HUES64 (cell line): Measurements from ENCODE around the gene PTBP3.
"Not testable (repeated sequence)": the region's sequence is repeated elsewhere in the genome, so short reads cannot be mapped to it uniquely, and the experiment has no call there.

Source experiments
- H3K27ac ChIP-seq: 2 replicates; pipeline ENCODE4 v1.7.0; 2013; ENCODE audit warnings: low read depth, low read length, inconsistent platforms
- H3K27me3 ChIP-seq: 2 replicates; pipeline ENCODE4 v1.6.1; 2013; ENCODE audit warnings: mild to moderate bottlenecking, low read length; ENCODE audit not compliant: insufficient read depth
- H3K36me3 ChIP-seq: 2 replicates; pipeline ENCODE4 v1.6.1; 2013; ENCODE audit warnings: mild to moderate bottlenecking, low read length; ENCODE audit not compliant: insufficient read depth
- H3K4me1 ChIP-seq: 2 replicates; pipeline ENCODE4 v1.6.1; 2013; ENCODE audit warnings: mild to moderate bottlenecking, low read length, moderate library complexity; ENCODE audit not compliant: insufficient read depth
- H3K4me3 ChIP-seq: 2 replicates; pipeline ENCODE4 v1.5.1; 2013; ENCODE audit warnings: mild to moderate bottlenecking, low read length, moderate library complexity
- H3K9ac ChIP-seq: 2 replicates; pipeline ENCODE4 v1.6.1; 2013; ENCODE audit warnings: mild to moderate bottlenecking, low read depth, low read length
- H3K9me3 ChIP-seq: 2 replicates; pipeline ENCODE4 v1.6.1; 2013; ENCODE audit warnings: low read depth, low read length; ENCODE audit not compliant: insufficient read depth
- WGBS: fragments of 150-250, 120-280 bp; methylation state at CpG from one replicate; pipeline ENCODE4 v1.1.7; 2013; ENCODE audit warnings: missing lambda C conversion rate; 5-methylcytosine and 5-hydroxymethylcytosine counted together

The PTBP3 gene

DNA sequence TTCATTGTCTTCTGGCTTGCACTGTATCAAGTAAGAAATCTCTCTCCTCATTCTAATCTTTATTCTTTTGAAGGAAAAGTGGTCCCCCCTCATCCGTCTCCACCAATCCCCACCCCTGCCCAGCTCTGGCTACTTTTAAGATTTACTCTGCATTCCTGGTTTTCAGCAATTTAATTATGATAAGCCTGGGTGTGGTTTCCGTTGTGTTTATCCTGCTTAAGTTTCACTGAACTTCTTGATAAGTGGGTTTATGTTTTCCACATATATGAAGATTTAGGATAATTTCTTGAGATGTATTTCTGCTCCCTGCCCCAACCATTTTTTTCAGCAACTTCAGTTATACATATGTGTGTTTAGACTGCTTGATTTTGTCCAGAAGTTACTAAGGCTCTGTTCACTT is 46.5 kb downstream of the PTBP3 start:
- peaks cover 43% of the 10 kb centered on the region for H3K36me3 ChIP-seq

DNA sequence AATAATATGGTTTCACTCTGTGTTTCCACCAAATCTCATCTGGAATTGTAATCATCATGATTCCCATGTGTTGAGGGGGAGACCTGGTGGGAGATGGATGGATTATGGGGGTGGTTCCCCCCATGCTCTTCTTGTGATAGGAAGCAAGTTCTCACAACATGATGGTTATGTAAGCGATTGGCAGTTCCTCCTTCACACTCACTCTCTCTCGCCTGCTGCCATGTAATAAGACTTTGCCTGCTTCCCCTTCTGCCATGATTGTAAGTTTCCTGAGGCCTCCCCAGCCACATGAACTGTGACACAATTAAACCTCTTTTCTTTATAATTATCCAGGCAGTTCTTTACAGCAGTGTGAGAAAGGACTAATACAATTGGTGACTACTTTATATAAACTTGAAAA is 48.4 kb downstream of the PTBP3 start:
- no peak overlapping the region for H3K27ac ChIP-seq
- H3K27me3 ChIP-seq: no peaks in the 10 kb centered on the region
- H3K9ac ChIP-seq: no peak overlapping the region
- H3K9me3 ChIP-seq: peaks cover 33% of the 10 kb centered on the region
- H3K4me1 ChIP-seq: 0 out of 2 replicates have a peak, but pooled peaks cover 8% of the 10 kb centered on the region
- peaks cover 38% of the 10 kb centered on the region for H3K36me3 ChIP-seq
- no peak overlapping the region for H3K4me3 ChIP-seq
- whole genome bisulfite sequencing: 99% methylated on average over 2 of the region's 2 CpGs

More for the DNA sequence above, 46.5 kb downstream of the PTBP3 start:
- no peak overlapping the region for H3K27ac ChIP-seq
- no peak overlapping the region for H3K9ac ChIP-seq
- H3K4me3 ChIP-seq: no peak overlapping the region
- WGBS: 89% methylated on average over 2 of the region's 2 CpGs
- H3K27me3 ChIP-seq: no peaks in the 10 kb centered on the region
- 0 out of 2 replicates have a peak, but pooled peaks cover 8% of the 10 kb centered on the region for H3K4me1 ChIP-seq
- peaks cover 33% of the 10 kb centered on the region for H3K9me3 ChIP-seq

DNA sequence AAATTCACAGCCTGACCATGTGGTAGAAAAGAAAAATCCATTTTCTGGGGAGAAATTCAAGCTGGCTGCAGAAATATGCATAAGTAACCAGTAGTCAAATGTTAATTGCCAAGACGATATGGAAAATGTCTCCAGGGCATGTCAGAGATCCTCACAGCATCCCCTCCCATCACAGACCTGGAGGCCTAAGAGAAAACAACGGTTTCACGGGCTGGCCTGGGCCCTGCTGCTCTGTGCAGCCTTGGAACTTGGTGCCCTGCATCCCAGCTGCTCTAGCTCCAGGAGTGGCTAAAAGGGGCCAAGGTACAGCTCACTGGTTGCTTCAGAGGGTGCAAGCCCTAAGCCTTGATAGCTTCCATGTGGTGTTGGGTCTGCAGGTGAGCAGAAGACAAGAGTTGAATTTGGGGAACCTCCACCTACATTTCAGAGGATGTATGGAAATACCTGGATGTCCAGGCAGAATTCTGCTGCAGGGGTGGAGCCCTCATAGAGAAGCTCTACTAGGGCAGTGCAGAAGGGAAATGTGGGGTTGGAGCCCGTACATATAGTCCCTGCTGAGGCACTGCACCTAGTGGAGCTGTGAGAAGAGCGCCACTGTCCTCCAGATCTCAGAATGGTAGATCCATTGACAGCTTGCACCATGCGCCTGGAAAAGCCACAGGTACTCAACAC is 49.7 kb downstream of the PTBP3 start:
- Histone ChIP-seq H3K9ac (no peak overlapping the region), H3K27ac (no peak overlapping the region), H3K4me3 (no peak overlapping the region), H3K36me3 (peaks cover 34% of the 10 kb centered on the region), H3K27me3 (no peaks in the 10 kb centered on the region), H3K9me3 (peaks cover 33% of the 10 kb centered on the region), H3K4me1 (peaks cover 13% of the 10 kb centered on the region)
- 97% methylated on average over 6 of the region's 6 CpGs for WGBS

DNA sequence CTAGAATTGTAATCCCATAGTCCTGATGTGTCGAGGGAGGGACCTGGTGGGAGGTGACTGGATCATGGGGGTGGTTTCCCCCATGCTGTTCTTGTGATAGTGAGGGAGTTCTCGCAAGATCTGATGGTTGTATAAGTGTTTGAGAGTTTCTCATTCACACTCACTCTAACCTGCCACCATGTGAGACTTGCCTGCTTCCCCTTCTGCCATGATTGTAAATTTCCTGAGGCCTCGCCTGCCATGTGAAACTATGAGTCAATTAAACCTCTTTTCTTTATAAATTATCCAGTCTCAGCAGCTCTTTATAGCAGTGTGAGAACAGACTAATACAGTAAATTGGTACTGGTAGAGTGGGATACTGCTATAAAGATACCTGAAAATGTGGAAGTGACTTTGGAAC is 50.6 kb downstream of the PTBP3 start:
- peaks cover 26% of the 10 kb centered on the region for H3K36me3 ChIP-seq
- WGBS: 85% methylated on average over 3 of the region's 3 CpGs
- not testable (repeated sequence) for H3K27ac ChIP-seq, H3K27me3 ChIP-seq, H3K4me3 ChIP-seq, H3K9ac ChIP-seq
- peaks cover 18% of the 10 kb centered on the region for H3K4me1 ChIP-seq
- H3K9me3 ChIP-seq: peaks cover 33% of the 10 kb centered on the region

DNA sequence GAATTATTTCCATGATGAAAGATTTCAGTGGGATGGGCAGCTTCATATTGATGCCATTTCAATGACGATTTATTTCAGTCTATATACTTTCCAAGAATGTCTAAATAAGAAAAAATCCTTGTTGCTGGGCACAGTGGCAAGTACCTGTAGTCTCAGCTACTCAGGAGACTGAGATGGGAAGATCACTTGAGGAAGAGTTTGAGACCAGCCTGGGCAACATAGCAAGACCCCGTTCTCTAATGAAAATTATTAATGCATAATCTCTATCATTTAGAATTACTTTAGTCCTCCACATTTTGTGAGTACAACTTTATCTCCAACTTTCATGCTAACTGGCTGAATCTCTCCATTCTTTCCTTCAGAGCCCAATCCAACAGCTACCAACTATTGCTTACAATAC is 52.5 kb downstream of the PTBP3 start:
- H3K27ac ChIP-seq: no peak overlapping the region
- H3K36me3 ChIP-seq: peaks cover 24% of the 10 kb centered on the region
- no peaks in the 10 kb centered on the region for H3K27me3 ChIP-seq
- no peak overlapping the region for H3K4me3 ChIP-seq
- no peak overlapping the region for H3K9ac ChIP-seq
- peaks cover 24% of the 10 kb centered on the region for H3K9me3 ChIP-seq
- peaks cover 18% of the 10 kb centered on the region for H3K4me1 ChIP-seq
- 100% methylated on average over 2 of the region's 2 CpGs for WGBS

DNA sequence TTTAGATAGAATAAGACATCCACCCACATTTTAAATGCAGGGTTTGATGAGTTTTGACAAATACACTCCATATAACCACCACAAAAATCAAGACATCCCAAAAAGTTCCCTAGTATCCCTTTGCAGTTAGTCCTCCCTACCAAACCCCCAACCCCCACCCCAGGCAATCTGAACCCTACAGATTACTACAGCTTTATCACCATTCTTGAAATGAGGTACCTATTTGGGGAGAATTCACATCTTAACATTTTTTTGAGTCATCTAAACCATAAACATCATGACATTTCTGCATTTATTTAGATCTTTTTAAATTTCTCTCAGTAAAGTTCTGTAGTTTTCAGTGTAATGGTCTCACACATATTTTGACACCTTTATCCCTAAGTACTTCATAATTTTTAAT is 53.9 kb downstream of the PTBP3 start:
- no peaks in the 10 kb centered on the region for H3K27me3 ChIP-seq
- H3K9me3 ChIP-seq: peaks cover 10% of the 10 kb centered on the region
- peaks cover 10% of the 10 kb centered on the region for H3K36me3 ChIP-seq
- no peak overlapping the region for H3K9ac ChIP-seq
- no peak overlapping the region for H3K27ac ChIP-seq
- H3K4me3 ChIP-seq: no peak overlapping the region
- peaks cover 23% of the 10 kb centered on the region for H3K4me1 ChIP-seq

DNA sequence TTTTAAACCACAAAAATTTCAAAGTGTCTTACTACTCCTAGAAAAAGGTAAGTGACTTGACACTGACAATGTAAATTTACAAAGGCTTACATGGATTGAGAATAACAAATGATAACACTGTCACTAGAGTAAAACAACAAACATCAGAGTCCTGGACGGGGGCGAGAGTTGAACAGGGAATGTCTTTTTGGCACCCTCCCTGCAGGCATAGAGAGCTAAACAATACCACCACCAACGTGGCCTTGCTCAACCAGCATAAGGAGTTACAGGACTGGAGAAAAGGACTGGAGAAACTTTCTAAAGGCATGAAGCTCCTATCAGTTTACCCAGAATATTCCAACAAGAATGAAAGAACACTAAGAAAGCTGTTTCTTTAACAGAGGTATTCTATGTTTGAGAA is 55.3 kb downstream of the PTBP3 start:
- no peaks in the 10 kb centered on the region for H3K9me3 ChIP-seq
- H3K9ac ChIP-seq: no peak overlapping the region
- no peaks in the 10 kb centered on the region for H3K27me3 ChIP-seq
- WGBS: 86% methylated on average over 3 of the region's 3 CpGs
- no peak overlapping the region for H3K27ac ChIP-seq
- peaks cover 27% of the 10 kb centered on the region for H3K4me1 ChIP-seq
- no peak overlapping the region for H3K4me3 ChIP-seq
- peaks cover 4% of the 10 kb centered on the region; the same call in 1 of the 2 replicates for H3K36me3 ChIP-seq

DNA sequence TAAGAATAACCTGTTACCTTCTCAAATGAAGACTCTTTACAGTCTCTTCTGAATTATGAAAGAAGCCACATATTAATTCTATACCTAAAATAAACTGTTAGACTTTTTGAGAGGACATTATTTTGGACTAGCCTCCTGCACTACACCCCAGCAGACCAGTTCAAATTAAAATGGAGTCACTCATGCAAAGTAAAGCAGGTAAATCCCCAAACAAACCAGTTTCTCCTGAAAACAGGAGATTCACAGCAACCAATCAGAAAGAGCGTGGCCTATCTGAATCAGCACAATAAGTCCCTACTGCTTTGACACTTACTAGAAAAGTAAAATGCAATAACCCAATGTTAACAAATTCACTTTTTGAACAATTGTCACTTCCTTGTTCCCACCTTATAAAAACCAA is 58.8 kb downstream of the PTBP3 start:
- 95% methylated on average over 1 of the region's 1 CpG for WGBS

DNA sequence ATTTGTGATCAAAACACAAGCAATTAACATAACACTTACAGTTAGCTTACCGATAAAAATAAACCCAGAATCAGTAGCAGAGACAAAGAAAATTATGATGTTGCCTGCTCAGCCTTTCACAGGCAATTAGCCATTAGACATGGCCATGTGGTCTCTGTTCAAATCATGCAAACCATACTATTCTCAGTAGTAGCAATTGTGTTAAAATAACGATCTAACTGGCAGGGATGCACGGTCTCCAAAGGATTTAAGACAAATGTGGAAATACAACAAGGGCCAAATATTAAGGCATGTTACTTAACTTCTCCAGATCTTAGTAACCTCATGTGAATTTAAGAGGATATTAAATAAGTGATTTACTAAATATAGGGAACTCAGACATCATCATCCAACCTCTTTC is 59.5 kb downstream of the PTBP3 start:
- H3K9ac ChIP-seq: no peak overlapping the region
- H3K27ac ChIP-seq: no peak overlapping the region
- WGBS: 97% methylated on average over 3 of the region's 3 CpGs
- no peaks in the 10 kb centered on the region for H3K27me3 ChIP-seq
- H3K4me1 ChIP-seq: peaks cover 19% of the 10 kb centered on the region
- H3K4me3 ChIP-seq: no peak overlapping the region
- no peaks in the 10 kb centered on the region for H3K9me3 ChIP-seq
- H3K36me3 ChIP-seq: peaks cover 13% of the 10 kb centered on the region; the same call in 1 of the 2 replicates

More for the DNA sequence above, 58.8 kb downstream of the PTBP3 start:
- H3K36me3 ChIP-seq: peaks cover 13% of the 10 kb centered on the region; the same call in 1 of the 2 replicates
- H3K9ac ChIP-seq: no peak overlapping the region
- no peaks in the 10 kb centered on the region for H3K9me3 ChIP-seq
- H3K27me3 ChIP-seq: no peaks in the 10 kb centered on the region
- H3K27ac ChIP-seq: no peak overlapping the region
- peaks cover 25% of the 10 kb centered on the region for H3K4me1 ChIP-seq
- no peak overlapping the region for H3K4me3 ChIP-seq

DNA sequence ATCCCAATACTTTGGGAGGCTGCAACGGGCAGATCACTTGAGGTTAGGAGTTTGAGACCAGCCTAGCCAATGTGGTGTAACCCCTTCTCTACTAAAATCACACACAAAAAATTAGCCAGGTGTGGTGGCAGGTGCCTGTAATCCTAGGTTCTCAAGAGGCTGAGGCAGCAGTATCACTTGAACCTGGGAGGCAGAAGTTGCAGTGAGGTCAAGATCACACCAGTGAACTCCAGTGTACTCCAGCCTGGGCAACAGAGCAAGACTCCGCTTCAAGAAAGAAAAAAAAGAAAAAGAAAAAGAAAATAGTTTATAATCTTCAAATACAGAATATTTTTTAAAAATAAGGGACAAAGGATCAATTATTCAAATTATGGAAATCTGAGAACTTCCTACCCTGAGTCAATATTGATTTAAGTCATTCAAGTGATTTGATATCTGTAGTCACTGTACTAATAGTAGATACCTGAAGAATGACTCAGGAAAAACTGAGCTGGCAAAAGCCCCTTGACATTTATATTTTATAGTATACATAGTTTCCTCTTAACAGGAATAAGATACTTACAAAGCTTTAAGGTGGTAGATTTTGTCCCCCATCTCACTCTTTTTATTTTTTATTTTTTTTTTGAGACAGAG is 61.8 kb downstream of the PTBP3 start:
- H3K4me1 ChIP-seq: peaks cover 9% of the 10 kb centered on the region; the same call in 1 of the 2 replicates
- no peaks in the 10 kb centered on the region for H3K9me3 ChIP-seq
- no peak overlapping the region for H3K9ac ChIP-seq
- H3K27me3 ChIP-seq: no peaks in the 10 kb centered on the region
- 86% methylated on average over 1 of the region's 2 CpGs for WGBS
- no peak overlapping the region for H3K27ac ChIP-seq
- H3K4me3 ChIP-seq: no peak overlapping the region
- peaks cover 23% of the 10 kb centered on the region for H3K36me3 ChIP-seq

DNA sequence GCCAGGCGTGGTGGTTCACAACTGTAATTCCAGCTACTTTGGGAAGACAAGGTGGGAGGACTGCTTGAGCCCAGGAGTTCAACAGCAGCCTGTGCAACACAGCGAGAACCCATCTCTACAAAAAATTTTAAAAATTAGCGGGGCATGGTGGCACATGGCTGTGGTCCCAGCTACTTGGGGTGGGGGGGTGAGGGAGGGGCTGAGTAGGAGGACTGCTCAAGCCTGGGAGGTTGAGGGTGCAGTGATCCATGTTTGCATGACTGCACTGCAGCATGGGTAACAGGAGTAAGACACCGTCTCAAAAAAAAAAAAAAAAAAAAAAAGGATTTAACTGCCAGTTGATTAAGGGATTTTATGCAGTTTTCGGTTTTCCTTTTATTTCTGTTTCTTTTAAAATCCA is 65.0 kb downstream of the PTBP3 start:
- Histone ChIP-seq H3K27ac (no peak overlapping the region), H3K27me3 (no peaks in the 10 kb centered on the region), H3K36me3 (peaks cover 31% of the 10 kb centered on the region), H3K4me1 (no peaks in the 10 kb centered on the region), H3K4me3 (no peak overlapping the region), H3K9ac (no peak overlapping the region), H3K9me3 (no peaks in the 10 kb centered on the region)
- 96% methylated on average over 4 of the region's 5 CpGs for WGBS
